ENCODE data around the gene UNK. TPM values are rescaled to one million over a fixed set of nuclear protein-coding genes. Genes with fewer than 3 reads are reported as not detected.

Gene UNK
- total and polyA plus RNA-seq, 2 donors (not counting 1 experiment from before 2014, with no cell fraction given) = 35.5 to 70.3 TPM

DNA sequence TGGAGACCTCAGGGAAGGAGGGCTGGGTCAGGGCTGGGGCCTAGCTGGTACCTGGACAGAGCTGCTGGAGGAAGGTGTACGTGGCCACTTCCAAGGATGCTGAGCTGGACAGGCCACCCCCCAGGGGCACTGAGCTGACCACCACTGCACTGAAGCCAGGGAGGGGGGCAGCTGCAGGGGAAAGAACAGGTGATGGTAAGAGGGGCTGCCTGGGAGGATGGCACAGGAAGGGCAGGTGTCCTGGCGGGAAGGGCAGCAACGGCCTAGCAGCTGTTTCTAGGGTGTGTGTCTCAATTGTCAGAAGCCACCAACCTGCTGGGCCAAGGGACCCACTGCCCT is 21.4 kb upstream of the UNK start:
- Histone ChIP-seq H3K4me3 (ENCODE audit: control extremely low read depth in 1 of 5, extremely low read depth in 1 of 5, insufficient read depth in 1 of 5, low read depth in 2 of 5, low read length in 4 of 5) (no peak overlapping the region), H3K36me3 (replicated peaks in 1 of 2; ENCODE audit: control extremely low read depth in 1 of 2, control insufficient read depth in 1 of 2, extremely low read depth in 1 of 2, insufficient read depth in 2 of 2, low read length in 1 of 2) (no peaks in the 10 kb centered on the region), H3K9me3 (ENCODE audit: control extremely low read depth in 1 of 3, control insufficient read depth in 2 of 3, insufficient read depth in 1 of 3, low read length in 2 of 3) (no peaks in the 10 kb centered on the region), H3K4me2 (replicated peaks; ENCODE audit: low read depth, low read length, poor library complexity, severe bottlenecking) (peak overlapping the region; percentile 100), H3K4me1 (ENCODE audit: control insufficient read depth in 2 of 2, insufficient read depth in 2 of 2, low read length in 2 of 2) (peaks cover 14 to 23% of the 10 kb centered on the region in 2 donors), H2AFZ (ENCODE audit: insufficient read depth, low read depth, low read length, poor library complexity, severe bottlenecking) (no peak overlapping the region), H3K27me3 (replicated peaks in 1 of 4; ENCODE audit: control extremely low read depth in 1 of 4, control insufficient read depth in 3 of 4, insufficient read depth in 4 of 4, low read length in 3 of 4) (no peaks in the 10 kb centered on the region), H3K9ac (ENCODE audit: low read length) (no peak overlapping the region), H3K79me2 (ENCODE audit: control insufficient read depth, insufficient read depth, low read length) (peaks cover 3% of the 10 kb centered on the region), H3K27ac (ENCODE audit: low read length in 2 of 2) (no peak overlapping the region), H4K20me1 (ENCODE audit: control insufficient read depth, insufficient read depth, low read length, poor library complexity, severe bottlenecking) (peaks cover 15% of the 10 kb centered on the region)
- Mint-ChIP-seq H3K27ac (no peak overlapping the region), H3K4me3 (peak overlapping the region; percentile 29), H3K4me1 (peaks cover 18% of the 10 kb centered on the region), H3K9me3 (ENCODE audit: insufficient read depth) (no peaks in the 10 kb centered on the region), H3K27me3 (no peaks in the 10 kb centered on the region)
- intact Hi-C loops (cut with micrococcal nuclease) = loop anchor here (10.0 kb wide), 1 partner anchor 248 kb away; the partner anchor contains the start of genes CASKIN2 and TSEN54
- ATAC-seq (ENCODE audit: low read depth) (no peak), DNase-seq (no peak)
- ChIA-PET POLR2A (interaction anchor here (0.8 to 3.7 kb wide), 3 partner anchors 13 to 22 kb away, joined by 3 to 78 read pairs (median 3); a partner anchor contains a TSS), CTCF (interaction anchor here (1.1 to 5.5 kb wide), 10 partner anchors 10 to 492 kb away, joined by 3 to 87 read pairs (median 16); partner anchors contain the start of genes MIF4GD, SMIM5, TRIM65 and UNC13D)
- WGBS (ENCODE audit: insufficient coverage) = 93% methylated on average over 1 of the region's 3 CpGs
- TF ChIP-seq, protein P1, sequence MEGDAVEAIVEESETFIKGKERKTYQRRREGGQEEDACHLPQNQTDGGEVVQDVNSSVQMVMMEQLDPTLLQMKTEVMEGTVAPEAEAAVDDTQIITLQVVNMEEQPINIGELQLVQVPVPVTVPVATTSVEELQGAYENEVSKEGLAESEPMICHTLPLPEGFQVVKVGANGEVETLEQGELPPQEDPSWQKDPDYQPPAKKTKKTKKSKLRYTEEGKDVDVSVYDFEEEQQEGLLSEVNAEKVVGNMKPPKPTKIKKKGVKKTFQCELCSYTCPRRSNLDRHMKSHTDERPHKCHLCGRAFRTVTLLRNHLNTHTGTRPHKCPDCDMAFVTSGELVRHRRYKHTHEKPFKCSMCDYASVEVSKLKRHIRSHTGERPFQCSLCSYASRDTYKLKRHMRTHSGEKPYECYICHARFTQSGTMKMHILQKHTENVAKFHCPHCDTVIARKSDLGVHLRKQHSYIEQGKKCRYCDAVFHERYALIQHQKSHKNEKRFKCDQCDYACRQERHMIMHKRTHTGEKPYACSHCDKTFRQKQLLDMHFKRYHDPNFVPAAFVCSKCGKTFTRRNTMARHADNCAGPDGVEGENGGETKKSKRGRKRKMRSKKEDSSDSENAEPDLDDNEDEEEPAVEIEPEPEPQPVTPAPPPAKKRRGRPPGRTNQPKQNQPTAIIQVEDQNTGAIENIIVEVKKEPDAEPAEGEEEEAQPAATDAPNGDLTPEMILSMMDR (IDR thresholded peaks at IDR 0.05) = no peak
- TF ChIP-seq EZH2 (IDR thresholded peaks at IDR 0.05; ENCODE audit: borderline replicate concordance, insufficient read depth, low read depth, low read length, poor library complexity, severe bottlenecking) = no peak

All from B cell (primary cell).